ENCODE results near the gene OLFML2B. TPM values are rescaled to one million over a fixed set of nuclear protein-coding genes. Genes with fewer than 3 reads are reported as not detected.

Gene OLFML2B
- total RNA-seq, 1 experiment from 2014 or later = 0.43 TPM

DNA sequence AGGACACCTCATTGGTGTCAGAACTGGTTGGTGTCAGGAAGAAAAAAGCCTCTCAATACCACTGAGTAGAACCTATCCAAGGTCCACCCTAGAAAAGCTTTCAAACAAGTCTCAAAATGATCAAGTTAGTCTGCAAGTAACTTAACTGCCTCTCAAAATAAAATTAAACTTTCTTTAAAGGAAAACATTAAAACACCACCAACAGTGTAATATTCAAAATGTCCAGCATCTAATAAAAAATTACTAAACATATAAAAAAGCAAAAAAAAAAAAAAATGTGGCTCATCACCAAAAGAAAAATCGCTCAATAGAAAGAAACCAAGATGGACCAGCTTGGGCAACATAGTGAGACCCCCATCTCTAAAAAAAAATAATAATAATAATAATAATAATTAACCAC lies 18.7 kb upstream of the OLFML2B start:
- Histone ChIP-seq H3K27me3 (replicated peaks; ENCODE audit: control insufficient read depth, insufficient read depth, low read length) (no peaks in the 10 kb centered on the region), H3K9me3 (no peaks in the 10 kb centered on the region), H3K4me3 (ENCODE audit: low read depth, low read length) (no peak overlapping the region), H3K36me3 (ENCODE audit: control insufficient read depth, insufficient read depth, low read length) (no peaks in the 10 kb centered on the region), H3K4me1 (no peaks in the 10 kb centered on the region)
- H3K4me3 Mint-ChIP-seq (ENCODE audit: unreplicated experiment) = no peak overlapping the region
- H3K36me3 Mint-ChIP-seq (ENCODE audit: insufficient read depth, unreplicated experiment) = no peaks in the 10 kb centered on the region
- no peak overlapping the region for H3K27ac Mint-ChIP-seq (ENCODE audit: unreplicated experiment)
- DNase-seq = no peak
- no peaks in the 10 kb centered on the region for H3K9me3 Mint-ChIP-seq (ENCODE audit: unreplicated experiment)
- ChIA-PET POLR2A (no interaction called here), CTCF (no interaction called here)
- H3K27me3 Mint-ChIP-seq (ENCODE audit: insufficient read depth, unreplicated experiment) = peaks cover 2% of the 10 kb centered on the region
- no TSS peak for BruUV-seq (replicated peaks)
- peaks cover 6% of the 10 kb centered on the region for H3K4me1 Mint-ChIP-seq (ENCODE audit: low read depth, unreplicated experiment)
- intact Hi-C loops (cut with micrococcal nuclease; ENCODE audit: unreplicated experiment) = no loop called here
- TF ChIP-seq, protein P1, sequence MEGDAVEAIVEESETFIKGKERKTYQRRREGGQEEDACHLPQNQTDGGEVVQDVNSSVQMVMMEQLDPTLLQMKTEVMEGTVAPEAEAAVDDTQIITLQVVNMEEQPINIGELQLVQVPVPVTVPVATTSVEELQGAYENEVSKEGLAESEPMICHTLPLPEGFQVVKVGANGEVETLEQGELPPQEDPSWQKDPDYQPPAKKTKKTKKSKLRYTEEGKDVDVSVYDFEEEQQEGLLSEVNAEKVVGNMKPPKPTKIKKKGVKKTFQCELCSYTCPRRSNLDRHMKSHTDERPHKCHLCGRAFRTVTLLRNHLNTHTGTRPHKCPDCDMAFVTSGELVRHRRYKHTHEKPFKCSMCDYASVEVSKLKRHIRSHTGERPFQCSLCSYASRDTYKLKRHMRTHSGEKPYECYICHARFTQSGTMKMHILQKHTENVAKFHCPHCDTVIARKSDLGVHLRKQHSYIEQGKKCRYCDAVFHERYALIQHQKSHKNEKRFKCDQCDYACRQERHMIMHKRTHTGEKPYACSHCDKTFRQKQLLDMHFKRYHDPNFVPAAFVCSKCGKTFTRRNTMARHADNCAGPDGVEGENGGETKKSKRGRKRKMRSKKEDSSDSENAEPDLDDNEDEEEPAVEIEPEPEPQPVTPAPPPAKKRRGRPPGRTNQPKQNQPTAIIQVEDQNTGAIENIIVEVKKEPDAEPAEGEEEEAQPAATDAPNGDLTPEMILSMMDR (IDR thresholded peaks at IDR 0.05; ENCODE audit: insufficient read depth in 1 of 2, low read depth in 1 of 2, low read length in 1 of 2, severe bottlenecking in 1 of 2, unreplicated experiment in 1 of 2) = no peak

- Histone ChIP-seq H3K9me3 (no peaks in the 10 kb centered on the region), H3K27me3 (replicated peaks; ENCODE audit: control insufficient read depth, insufficient read depth, low read length) (no peaks in the 10 kb centered on the region), H3K4me3 (ENCODE audit: low read depth, low read length) (no peak overlapping the region), H3K4me1 (no peaks in the 10 kb centered on the region), H3K36me3 (ENCODE audit: control insufficient read depth, insufficient read depth, low read length) (no peaks in the 10 kb centered on the region)
- H3K27ac Mint-ChIP-seq (ENCODE audit: unreplicated experiment) = no peak overlapping the region
- no peaks in the 10 kb centered on the region for H3K9me3 Mint-ChIP-seq (ENCODE audit: unreplicated experiment)
- DNase-seq = peak in 1 of 2 experiments; percentile 29
- ChIA-PET CTCF (no interaction called here), POLR2A (no interaction called here)
- intact Hi-C loops (cut with micrococcal nuclease; ENCODE audit: unreplicated experiment) = no loop called here
- peaks cover 2% of the 10 kb centered on the region for H3K27me3 Mint-ChIP-seq (ENCODE audit: insufficient read depth, unreplicated experiment)
- no TSS peak for BruUV-seq (replicated peaks)
- TF ChIP-seq, protein P1 (IDR thresholded peaks at IDR 0.05; ENCODE audit: insufficient read depth in 1 of 2, low read depth in 1 of 2, low read length in 1 of 2, severe bottlenecking in 1 of 2, unreplicated experiment in 1 of 2) = peak; percentile 46 to 48
- no peak overlapping the region for H3K4me3 Mint-ChIP-seq (ENCODE audit: unreplicated experiment)
- H3K36me3 Mint-ChIP-seq (ENCODE audit: insufficient read depth, unreplicated experiment) = no peaks in the 10 kb centered on the region
- H3K4me1 Mint-ChIP-seq (ENCODE audit: low read depth, unreplicated experiment) = peaks cover 6% of the 10 kb centered on the region
Observed at GRCh38 chr1:162040657-162041056, 17.0 kb upstream of the OLFML2B start.

GRCh38 chr1:162040001-162040400 lies 16.3 kb upstream of the OLFML2B start:
- DNase-seq = no peak
- intact Hi-C loops (cut with micrococcal nuclease; ENCODE audit: unreplicated experiment) = no loop called here
- BruUV-seq (replicated peaks) = no TSS peak
- Histone ChIP-seq H3K36me3 (ENCODE audit: control insufficient read depth, insufficient read depth, low read length) (no peaks in the 10 kb centered on the region), H3K27me3 (replicated peaks; ENCODE audit: control insufficient read depth, insufficient read depth, low read length) (no peaks in the 10 kb centered on the region), H3K9me3 (no peaks in the 10 kb centered on the region), H3K4me3 (ENCODE audit: low read depth, low read length) (no peak overlapping the region), H3K4me1 (no peaks in the 10 kb centered on the region)
- Mint-ChIP-seq H3K36me3 (ENCODE audit: insufficient read depth, unreplicated experiment) (no peaks in the 10 kb centered on the region), H3K4me1 (ENCODE audit: low read depth, unreplicated experiment) (peaks cover 6% of the 10 kb centered on the region), H3K4me3 (ENCODE audit: unreplicated experiment) (no peak overlapping the region), H3K27ac (ENCODE audit: unreplicated experiment) (no peak overlapping the region), H3K9me3 (ENCODE audit: unreplicated experiment) (no peaks in the 10 kb centered on the region), H3K27me3 (ENCODE audit: insufficient read depth, unreplicated experiment) (peaks cover 2% of the 10 kb centered on the region)
- ChIA-PET CTCF (no interaction called here), POLR2A (no interaction called here)
- TF ChIP-seq, protein P1 (IDR thresholded peaks at IDR 0.05; ENCODE audit: insufficient read depth in 1 of 2, low read depth in 1 of 2, low read length in 1 of 2, severe bottlenecking in 1 of 2, unreplicated experiment in 1 of 2) = no peak

Measured in Caco-2 (cell line).